H1 (cell line): ENCODE measurements around the gene CENPF. TPM values are rescaled to one million over a fixed set of nuclear protein-coding genes. Genes with fewer than 3 reads are reported as not detected.

Experiments
- CTCF ChIA-PET: fragments of 300-600 bp; sonication (Branson Sonifier 250); formaldehyde crosslinking; loops from one replicate; lab custom pipeline; 2021; ENCODE audit not compliant: partially characterized antibody; lab: Charles Lee
- POLR2A ChIA-PET: fragments of 300-600 bp; sonication (Branson Sonifier 250); formaldehyde crosslinking; loops from one replicate; lab custom pipeline; 2021; ENCODE audit warnings: inconsistent platforms; ENCODE audit not compliant: partially characterized antibody; lab: Charles Lee
- DNase-seq, 2 experiments: peaks; one replicate each; pipeline versions ENCODE4 v3.0.0 to v3.0.0-alpha.2; 2010 to 2022; ENCODE audit warnings: low spot score in 2 of 2, low read depth in 1 of 2, mixed read lengths in 1 of 2
- FAIRE-seq: peaks from 2 replicates; lab custom pipeline; 2011; peaks lifted over from hg19 to GRCh38; lab: Jason Lieb, UNC
- H2AFZ ChIP-seq: 2 replicates; pipeline ENCODE4 v1.8.1; 2012; ENCODE audit warnings: low read length, inconsistent platforms
- H2AK5ac ChIP-seq: 2 replicates; pipeline ENCODE4 v1.6.1; 2013; ENCODE audit warnings: low read depth, low read length
- H2BK120ac ChIP-seq: replicated peaks from 2 replicates; pipeline ENCODE3; 2013; ENCODE audit warnings: low read depth, low read length, inconsistent platforms
- H2BK12ac ChIP-seq: 2 replicates; pipeline ENCODE4 v1.6.1; 2013; ENCODE audit warnings: low read depth, low read length
- H2BK15ac ChIP-seq: 2 replicates; pipeline ENCODE4 v1.6.1; 2013; ENCODE audit warnings: low read length
- H2BK20ac ChIP-seq: 2 replicates; pipeline ENCODE4 v1.6.1; 2013; ENCODE audit warnings: low read length
- H2BK5ac ChIP-seq: 2 replicates; pipeline ENCODE4 v1.6.1; 2013; ENCODE audit warnings: low read depth, low read length
- H3K14ac ChIP-seq: 2 replicates; pipeline ENCODE4 v1.6.1; 2013; ENCODE audit warnings: inconsistent platforms; ENCODE audit not compliant: insufficient read length
- H3K18ac ChIP-seq: 2 replicates; pipeline ENCODE4 v1.6.1; 2013; ENCODE audit warnings: low read length; ENCODE audit errors: extremely low read depth
- H3K23ac ChIP-seq: 2 replicates; pipeline ENCODE4 v1.6.1; 2013; ENCODE audit warnings: inconsistent platforms; ENCODE audit not compliant: insufficient read length
- H3K23me2 ChIP-seq: 2 replicates; pipeline ENCODE4 v1.6.1; 2013; ENCODE audit warnings: low read depth, low read length
- H3K27ac ChIP-seq: 2 replicates; pipeline ENCODE4 v1.6.1; 2011; ENCODE audit warnings: low read depth, low read length, inconsistent platforms
- H3K27me3 ChIP-seq, 4 experiments: replicated peaks in 1 of 4; 1 replicate in 1 of 4; 2 replicates in 3 of 4; pipeline versions ENCODE4 v1.6.1 to v1.8.1; 2011 to 2013; ENCODE audit warnings: low read length in 3 of 4, mild to moderate bottlenecking in 3 of 4, inconsistent platforms in 2 of 4, mixed read lengths in 2 of 4, moderate library complexity in 1 of 4; ENCODE audit not compliant: control insufficient read depth in 3 of 4, insufficient read depth in 3 of 4; ENCODE audit errors: extremely low read depth in 1 of 4
- H3K36me3 ChIP-seq, 4 experiments: 2 replicates each; pipeline versions ENCODE4 v1.6.1 to v1.8.1; 2011 to 2013; ENCODE audit warnings: mild to moderate bottlenecking in 4 of 4, low read length in 3 of 4, moderate library complexity in 2 of 4, control low read depth in 1 of 4, inconsistent platforms in 1 of 4; ENCODE audit not compliant: insufficient read depth in 4 of 4, control insufficient read depth in 2 of 4
- H3K4ac ChIP-seq: replicated peaks from 2 replicates; pipeline ENCODE3; 2013; ENCODE audit warnings: low read length, low read depth, mixed read lengths, inconsistent platforms; ENCODE audit not compliant: insufficient read length
- H3K4me1 ChIP-seq, 4 experiments: replicated peaks in 1 of 4; 1 replicate in 1 of 4; 2 replicates in 3 of 4; pipeline versions ENCODE4 v1.6.1 to v1.8.1; 2011 to 2013; ENCODE audit warnings: low read length in 3 of 4, inconsistent platforms in 2 of 4, mixed read lengths in 1 of 4; ENCODE audit not compliant: insufficient read depth in 4 of 4, control insufficient read depth in 3 of 4
- H3K4me2 ChIP-seq, 2 experiments: 2 replicates each; pipeline versions ENCODE4 v1.6.1 to v1.8.1; 2011 to 2013; ENCODE audit warnings: low read depth in 2 of 2, low read length in 2 of 2, control low read depth in 1 of 2, inconsistent platforms in 1 of 2, mild to moderate bottlenecking in 1 of 2; ENCODE audit not compliant: insufficient read depth in 1 of 2
- H3K4me3 ChIP-seq, 4 experiments: fragments of 200-600, 300-600 bp in 1 of 4; sonication (generic), shearing (Covaris generic), sonication (Bioruptor Twin) in 1 of 4; 2 replicates each; pipeline versions ENCODE4 v1.5.1 to v1.8.1; 2011 to 2016; ENCODE audit warnings: low read length in 4 of 4, low read depth in 3 of 4, control low read depth in 2 of 4, inconsistent platforms in 2 of 4, mild to moderate bottlenecking in 2 of 4, mixed read lengths in 1 of 4, moderate library complexity in 1 of 4; ENCODE audit not compliant: insufficient read depth in 2 of 4; ENCODE audit errors: extremely low read depth in 1 of 4
- H3K56ac ChIP-seq: replicated peaks from 2 replicates; pipeline ENCODE3; 2013; ENCODE audit warnings: low read depth, mild to moderate bottlenecking, mixed read lengths, low read length, inconsistent platforms; ENCODE audit not compliant: insufficient read length
- H3K79me1 ChIP-seq: 2 replicates; pipeline ENCODE4 v1.6.1; 2013; ENCODE audit warnings: low read depth, low read length, control low read depth
- H3K79me2 ChIP-seq, 2 experiments: 2 replicates each; pipeline versions ENCODE4 v1.6.1 to v1.8.1; 2012 to 2013; ENCODE audit warnings: low read length in 2 of 2, mild to moderate bottlenecking in 2 of 2, inconsistent platforms in 1 of 2; ENCODE audit not compliant: insufficient read depth in 2 of 2, control insufficient read depth in 1 of 2
- H3K9ac ChIP-seq, 4 experiments: replicated peaks in 1 of 4; 1 replicate in 1 of 4; 2 replicates in 3 of 4; pipeline versions ENCODE4 v1.6.1 to v1.8.1; 2011 to 2013; ENCODE audit warnings: low read depth in 3 of 4, low read length in 3 of 4, control low read depth in 2 of 4, mild to moderate bottlenecking in 2 of 4, moderate library complexity in 2 of 4, inconsistent platforms in 1 of 4; ENCODE audit errors: extremely low read depth in 1 of 4
- H3K9me3 ChIP-seq, 2 experiments: 2 replicates each; pipeline versions ENCODE4 v1.6.1 to v1.8.1; 2012 to 2013; ENCODE audit warnings: mild to moderate bottlenecking in 2 of 2, moderate library complexity in 2 of 2, control low read depth in 1 of 2, inconsistent platforms in 1 of 2, low read depth in 1 of 2, low read length in 1 of 2, mixed read lengths in 1 of 2; ENCODE audit not compliant: insufficient read depth in 2 of 2
- H4K20me1 ChIP-seq, 2 experiments: replicated peaks in 1 of 2; 2 replicates each; pipeline versions ENCODE3 to v1.8.1; 2011 to 2013; ENCODE audit warnings: inconsistent platforms in 2 of 2, low read length in 2 of 2, mild to moderate bottlenecking in 1 of 2; ENCODE audit not compliant: insufficient read depth in 2 of 2, control insufficient read depth in 1 of 2
- H4K5ac ChIP-seq: 2 replicates; pipeline ENCODE4 v1.6.1; 2013; ENCODE audit warnings: low read length, low read depth, mixed read lengths, inconsistent platforms; ENCODE audit not compliant: insufficient read length
- H4K8ac ChIP-seq: 2 replicates; pipeline ENCODE4 v1.8.0; 2013; ENCODE audit warnings: mild to moderate bottlenecking, moderate library complexity, low read length, inconsistent platforms; ENCODE audit not compliant: insufficient read depth; ENCODE audit errors: extremely low read depth
- H4K91ac ChIP-seq: replicated peaks from 2 replicates; pipeline ENCODE3; 2013; ENCODE audit warnings: low read length, mixed read lengths, inconsistent platforms; ENCODE audit not compliant: insufficient read length
- BCL11A ChIP-seq, 2 experiments: IDR thresholded peaks; one replicate each; pipeline ENCODE4 v1.6.1; 2011; ENCODE audit warnings: low read depth in 2 of 2, low read length in 2 of 2, mild to moderate bottlenecking in 2 of 2
- BRCA1 ChIP-seq: IDR thresholded peaks from 2 replicates; pipeline ENCODE4 v1.6.1; 2012; ENCODE audit warnings: low read depth, low read length, improper control_type of control experiment
- E2F6 ChIP-seq: IDR thresholded peaks from 2 replicates; pipeline ENCODE4 v1.6.1; 2012; ENCODE audit warnings: inconsistent platforms
- EP300 ChIP-seq, 2 experiments: IDR thresholded peaks; 1 replicate in 1 of 2; 2 replicates in 1 of 2; pipeline ENCODE4 v1.6.1; 2011 to 2012; ENCODE audit warnings: low read depth in 2 of 2, low read length in 2 of 2, mild to moderate bottlenecking in 2 of 2, borderline replicate concordance in 1 of 2, inconsistent platforms in 1 of 2, moderate library complexity in 1 of 2
- KDM1A ChIP-seq: fragments of 200-600, 300-600 bp; sonication (generic); IDR thresholded peaks from 2 replicates; pipeline ENCODE4 v1.7.1; 2016; ENCODE audit warnings: mild to moderate bottlenecking, low read length, borderline replicate concordance
- KDM5A ChIP-seq: fragments of 200-600 bp; IDR thresholded peaks from 2 replicates; pipeline ENCODE4 v1.7.1; 2012; ENCODE audit warnings: mild to moderate bottlenecking, low read length, inconsistent platforms, mixed read lengths
- NANOG ChIP-seq: IDR thresholded peaks from 2 replicates; pipeline ENCODE4 v1.6.1; 2011; ENCODE audit warnings: low read length, low read depth, mild to moderate bottlenecking, inconsistent platforms; ENCODE audit not compliant: insufficient read depth, poor library complexity, severe bottlenecking
- SUZ12 ChIP-seq: fragments of 200-600 bp; sonication (generic); IDR thresholded peaks from 2 replicates; pipeline ENCODE4 v1.6.1; 2012; ENCODE audit warnings: mild to moderate bottlenecking, inconsistent platforms, low read length, moderate library complexity, mixed read lengths
- TAF1 ChIP-seq: IDR thresholded peaks from 2 replicates; pipeline ENCODE4 v1.6.1; 2011; ENCODE audit warnings: mild to moderate bottlenecking, low read depth, low read length
- TAF7 ChIP-seq: optimal IDR thresholded peaks from 2 replicates; pipeline ENCODE3; 2011; ENCODE audit warnings: low read depth, mild to moderate bottlenecking, inconsistent platforms, low read length, moderate library complexity, borderline replicate concordance
- polyA plus RNA-seq, 7 experiments: library from polyadenylated mRNA; depleted of rRNA in 3 of 7; stranded (reverse) in 5 of 7; unstranded in 2 of 7; fragments of >200 nt in 5 of 7; fragments of 200-250 nt in 2 of 7; gene quantifications; 1 replicate in 5 of 7; 2 replicates in 1 of 7; 4 replicates in 1 of 7; pipeline versions ENCODE4 v1.2.1 to v1.2.3, GENCODE V29; 2011 to 2013; ENCODE audit warnings: missing spikeins in 2 of 7, mixed read lengths in 2 of 7
- total RNA-seq: library from RNA; stranded (reverse); fragmentation: NEBNext Ultra II Directional; extraction: Animal tissue kit (Norgen Biotek cat#: 25700); gene quantifications from 2 replicates; pipeline ENCODE4 v1.2.1, GENCODE V29; 2021
- TF ChIP-seq, protein P1 (sequence below): IDR thresholded peaks from 2 replicates; pipeline ENCODE4 v1.6.1; 2012; ENCODE audit warnings: low read length, inconsistent platforms
- TF ChIP-seq, protein P2 (sequence below): IDR thresholded peaks from 2 replicates; pipeline ENCODE4 v1.6.1; 2012; ENCODE audit warnings: inconsistent platforms

Gene CENPF
- total and polyA plus RNA-seq, 2 of the 8 experiments (the other 6 are each of a cell fraction or from before 2014, with no cell fraction given) = 13.7 to 170 TPM

- CTCF ChIA-PET = interaction anchor here (0.9 to 5.3 kb wide), 16 partner anchors 10 to 423 kb away, joined by 3 to 41 read pairs (median 6); no protein-coding TSS in a partner anchor
- TF ChIP-seq, protein P1, sequence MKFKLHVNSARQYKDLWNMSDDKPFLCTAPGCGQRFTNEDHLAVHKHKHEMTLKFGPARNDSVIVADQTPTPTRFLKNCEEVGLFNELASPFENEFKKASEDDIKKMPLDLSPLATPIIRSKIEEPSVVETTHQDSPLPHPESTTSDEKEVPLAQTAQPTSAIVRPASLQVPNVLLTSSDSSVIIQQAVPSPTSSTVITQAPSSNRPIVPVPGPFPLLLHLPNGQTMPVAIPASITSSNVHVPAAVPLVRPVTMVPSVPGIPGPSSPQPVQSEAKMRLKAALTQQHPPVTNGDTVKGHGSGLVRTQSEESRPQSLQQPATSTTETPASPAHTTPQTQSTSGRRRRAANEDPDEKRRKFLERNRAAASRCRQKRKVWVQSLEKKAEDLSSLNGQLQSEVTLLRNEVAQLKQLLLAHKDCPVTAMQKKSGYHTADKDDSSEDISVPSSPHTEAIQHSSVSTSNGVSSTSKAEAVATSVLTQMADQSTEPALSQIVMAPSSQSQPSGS = no peak
- TF ChIP-seq SUZ12 = no peak
- no peak for TF ChIP-seq KDM1A
- TF ChIP-seq BRCA1 = no peak
- no peak for TF ChIP-seq EP300 (IDR thresholded peaks at IDR 0.05; ENCODE audit: borderline replicate concordance in 1 of 2, low read depth in 2 of 2, low read length in 2 of 2)
- TF ChIP-seq TAF7 = no peak
- TF ChIP-seq E2F6 = no peak
- no peak for TF ChIP-seq BCL11A (IDR thresholded peaks at IDR 0.05; ENCODE audit: low read depth in 2 of 2, low read length in 2 of 2)
- TF ChIP-seq NANOG = no peak
- TF ChIP-seq KDM5A = no peak
- TF ChIP-seq, protein P2, sequence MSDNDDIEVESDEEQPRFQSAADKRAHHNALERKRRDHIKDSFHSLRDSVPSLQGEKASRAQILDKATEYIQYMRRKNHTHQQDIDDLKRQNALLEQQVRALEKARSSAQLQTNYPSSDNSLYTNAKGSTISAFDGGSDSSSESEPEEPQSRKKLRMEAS = no peak
- no peak for TF ChIP-seq TAF1
These were observed 34.1 kb downstream of the CENPF start for GRCh38 chr1:214637125-214637524.

More at GRCh38 chr1:214637125-214637524, 34.1 kb downstream of the CENPF start:
- no peak overlapping the region for H2AFZ ChIP-seq
- no peak overlapping the region for H3K56ac ChIP-seq
- H2BK120ac ChIP-seq = no peak overlapping the region
- no peak overlapping the region for H3K9ac ChIP-seq
- H2BK5ac ChIP-seq = no peak overlapping the region
- no peaks in the 10 kb centered on the region for H3K23me2 ChIP-seq
- H3K4ac ChIP-seq = no peak overlapping the region
- no peak overlapping the region for H3K23ac ChIP-seq
- FAIRE-seq = no peak
- H4K8ac ChIP-seq = no peak overlapping the region
- no peak overlapping the region for H2BK20ac ChIP-seq
- no peak overlapping the region for H3K4me2 ChIP-seq
- H3K79me1 ChIP-seq = 0 out of 2 replicates have a peak, but pooled peaks cover 2% of the 10 kb centered on the region
- H3K18ac ChIP-seq = no peak overlapping the region
- H3K14ac ChIP-seq = no peak overlapping the region
- H2AK5ac ChIP-seq = no peak overlapping the region
- H3K4me1 ChIP-seq = no peaks in the 10 kb centered on the region
- no peaks in the 10 kb centered on the region for H3K27me3 ChIP-seq
- H3K9me3 ChIP-seq = no peaks in the 10 kb centered on the region
- no peak for DNase-seq
- H3K27ac ChIP-seq = no peak overlapping the region
- no peak overlapping the region for H3K4me3 ChIP-seq
- H3K79me2 ChIP-seq = no peaks in the 10 kb centered on the region
- H2BK15ac ChIP-seq = no peak overlapping the region
- H3K36me3 ChIP-seq = peaks cover 36 to 86% (median 81%) of the 10 kb centered on the region in 4 experiments
- H4K5ac ChIP-seq = no peak overlapping the region
- no peak overlapping the region for H4K91ac ChIP-seq
- POLR2A ChIA-PET = no interaction called here
- H4K20me1 ChIP-seq = peaks cover 2 to 7% of the 10 kb centered on the region in 2 experiments
- H2BK12ac ChIP-seq = no peak overlapping the region
